K562 (cell line): ENCODE measurements around the gene CLEC2B.

Experiments
- ATF6 ChIP-seq: sonication (generic); formaldehyde crosslinking; IDR thresholded peaks from 2 replicates; pipeline ENCODE4 v1.4.0; 2020; ENCODE audit warnings: mild to moderate bottlenecking, missing genetic modification reagents
- TBP ChIP-seq: optimal IDR thresholded peaks from 2 replicates; pipeline ENCODE3; 2011; ENCODE audit warnings: low read depth, low read length, improper control_type of control experiment
- ZNF239 ChIP-seq: fragments of 250-450 bp; sonication (Bioruptor Pico); IDR thresholded peaks from 2 replicates; pipeline ENCODE4 v1.4.0; 2020; ENCODE audit warnings: mild to moderate bottlenecking

- TF ChIP-seq ATF6 (no peak), TBP (no peak), ZNF239 (CRISPR knock-in tag) (no peak)
Observed at GRCh38 chr12:9880532-9881078, 11.5 kb upstream of the CLEC2B start.
